Measurements from ENCODE around the gene RUNX1. TPM values are rescaled to one million over a fixed set of nuclear protein-coding genes. Genes with fewer than 3 reads are reported as not detected.

The RUNX1 gene
- total RNA-seq, 1 experiment from 2014 or later = 55.2 TPM

DNA sequence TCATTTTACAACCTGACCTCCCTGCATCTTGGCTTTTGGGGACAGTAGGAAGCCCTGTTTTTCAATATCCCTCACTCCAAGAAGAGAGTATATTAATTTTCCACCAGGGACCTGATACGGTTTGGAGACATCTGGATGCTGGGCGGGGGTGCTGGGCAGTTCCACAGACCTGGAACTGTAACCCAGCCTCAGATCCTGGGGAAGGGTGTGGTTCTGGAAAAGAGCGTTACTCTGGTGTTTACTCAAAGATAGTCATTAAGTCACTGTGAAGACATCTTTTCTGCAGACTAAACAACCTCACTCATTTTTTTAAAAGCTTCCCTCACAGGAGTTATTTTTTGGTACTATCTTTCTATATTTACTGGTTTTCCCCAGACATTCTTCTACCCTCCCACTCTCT, 190.5 kb downstream of the RUNX1 start:
- DNase-seq = no peak
- Histone ChIP-seq H3K79me2 (ENCODE audit: low read length) (peaks cover 93% of the 10 kb centered on the region), H3K9me2 (replicated peaks; ENCODE audit: low read length) (no peaks in the 10 kb centered on the region), H3K27me3 (ENCODE audit: low read length) (no peaks in the 10 kb centered on the region), H3K36me3 (ENCODE audit: low read depth, low read length) (peaks cover 92% of the 10 kb centered on the region), H3K4me3 (ENCODE audit: low read length) (no peak overlapping the region), H4K20me1 (ENCODE audit: low read length) (peaks cover 29% of the 10 kb centered on the region), H3K9me3 (ENCODE audit: low read length) (no peaks in the 10 kb centered on the region), H3F3A (ENCODE audit: low read length, unreplicated experiment) (no peaks in the 10 kb centered on the region), H2AFZ (ENCODE audit: low read length) (no peak overlapping the region), H3K27ac (ENCODE audit: low read length) (no peak overlapping the region), H3K4me1 (ENCODE audit: insufficient read depth, low read length) (peaks cover 7% of the 10 kb centered on the region; the same call in 1 of the 2 replicates), H3K4me2 (ENCODE audit: low read length) (no peak overlapping the region), H3K9ac (ENCODE audit: low read length) (no peak overlapping the region)
- POLR2A ChIA-PET (ENCODE audit: unreplicated experiment) = interaction anchor here (0.6 kb wide), 1 partner anchor 21 kb away, joined by 3 read pairs; no protein-coding TSS in a partner anchor
- ATAC-seq = peak; percentile 83
- CTCF ChIA-PET = interaction anchor here (1.4 kb wide), 1 partner anchor 113 kb away, joined by 7 read pairs; no protein-coding TSS in a partner anchor
- TSS peak; percentile 2 for BruUV-seq (replicated peaks)
- no peak for TF ChIP-seq EZH2phosphoT487 (IDR thresholded peaks at IDR 0.05; ENCODE audit: borderline replicate concordance, low read length)
- TF ChIP-seq EZH2 (IDR thresholded peaks at IDR 0.05; ENCODE audit: low read length, unreplicated experiment) = no peak
- TF ChIP-seq, protein P1, sequence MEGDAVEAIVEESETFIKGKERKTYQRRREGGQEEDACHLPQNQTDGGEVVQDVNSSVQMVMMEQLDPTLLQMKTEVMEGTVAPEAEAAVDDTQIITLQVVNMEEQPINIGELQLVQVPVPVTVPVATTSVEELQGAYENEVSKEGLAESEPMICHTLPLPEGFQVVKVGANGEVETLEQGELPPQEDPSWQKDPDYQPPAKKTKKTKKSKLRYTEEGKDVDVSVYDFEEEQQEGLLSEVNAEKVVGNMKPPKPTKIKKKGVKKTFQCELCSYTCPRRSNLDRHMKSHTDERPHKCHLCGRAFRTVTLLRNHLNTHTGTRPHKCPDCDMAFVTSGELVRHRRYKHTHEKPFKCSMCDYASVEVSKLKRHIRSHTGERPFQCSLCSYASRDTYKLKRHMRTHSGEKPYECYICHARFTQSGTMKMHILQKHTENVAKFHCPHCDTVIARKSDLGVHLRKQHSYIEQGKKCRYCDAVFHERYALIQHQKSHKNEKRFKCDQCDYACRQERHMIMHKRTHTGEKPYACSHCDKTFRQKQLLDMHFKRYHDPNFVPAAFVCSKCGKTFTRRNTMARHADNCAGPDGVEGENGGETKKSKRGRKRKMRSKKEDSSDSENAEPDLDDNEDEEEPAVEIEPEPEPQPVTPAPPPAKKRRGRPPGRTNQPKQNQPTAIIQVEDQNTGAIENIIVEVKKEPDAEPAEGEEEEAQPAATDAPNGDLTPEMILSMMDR (conservative IDR thresholded peaks at IDR 0.05; ENCODE audit: low read depth, low read length) = no peak
- intact Hi-C loops (cut with micrococcal nuclease) = no loop called here

DNA sequence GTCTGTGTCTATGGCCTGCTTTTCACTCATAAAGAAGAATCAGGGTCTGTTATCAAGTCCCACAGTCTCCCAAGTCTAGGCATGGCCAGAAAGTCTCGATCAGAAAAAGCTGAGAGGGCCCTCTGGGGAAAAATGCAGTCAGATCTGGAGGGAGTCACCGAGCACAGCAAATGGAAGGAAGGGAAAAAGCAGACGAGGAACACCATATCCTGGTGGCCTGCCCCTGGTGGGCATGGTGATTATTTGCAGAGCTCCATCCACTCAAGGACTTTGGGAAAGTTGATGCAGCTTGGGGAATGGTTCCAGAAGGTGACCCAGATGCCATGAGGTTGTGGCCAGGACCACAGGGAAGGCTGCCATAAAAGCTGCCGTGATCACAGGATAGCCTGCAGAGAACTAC, 191.2 kb downstream of the RUNX1 start:
- H4K20me1 ChIP-seq (ENCODE audit: low read length) = peaks cover 32% of the 10 kb centered on the region

More for the DNA sequence above, 191.2 kb downstream of the RUNX1 start:
- DNase-seq = no peak
- CTCF ChIA-PET = interaction anchor here (0.6 to 1.4 kb wide), 2 partner anchors 12 to 112 kb away, joined by 5 to 7 read pairs; no protein-coding TSS in a partner anchor
- H2AFZ ChIP-seq (ENCODE audit: low read length) = no peak overlapping the region
- peaks cover 93% of the 10 kb centered on the region for H3K79me2 ChIP-seq (ENCODE audit: low read length)
- intact Hi-C loops (cut with micrococcal nuclease) = no loop called here
- no peaks in the 10 kb centered on the region for H3F3A ChIP-seq (ENCODE audit: low read length, unreplicated experiment)
- no peaks in the 10 kb centered on the region for H3K27me3 ChIP-seq (ENCODE audit: low read length)
- TF ChIP-seq, protein P1 (conservative IDR thresholded peaks at IDR 0.05; ENCODE audit: low read depth, low read length) = peak; percentile 47; the same call in 1 of the 2 replicates
- TF ChIP-seq EZH2 (IDR thresholded peaks at IDR 0.05; ENCODE audit: low read length, unreplicated experiment) = no peak
- H3K9me3 ChIP-seq (ENCODE audit: low read length) = no peaks in the 10 kb centered on the region
- no TSS peak for BruUV-seq (replicated peaks)
- H3K9ac ChIP-seq (ENCODE audit: low read length) = no peak overlapping the region
- no peak overlapping the region for H3K4me2 ChIP-seq (ENCODE audit: low read length)
- POLR2A ChIA-PET (ENCODE audit: unreplicated experiment) = interaction anchor here (0.6 kb wide), 1 partner anchor 176 kb away, joined by 4 read pairs; no protein-coding TSS in a partner anchor
- ATAC-seq = no peak
- no peak overlapping the region for H3K27ac ChIP-seq (ENCODE audit: low read length)
- H3K9me2 ChIP-seq (replicated peaks; ENCODE audit: low read length) = no peaks in the 10 kb centered on the region
- peaks cover 7% of the 10 kb centered on the region; the same call in 1 of the 2 replicates for H3K4me1 ChIP-seq (ENCODE audit: insufficient read depth, low read length)
- no peak overlapping the region for H3K4me3 ChIP-seq (ENCODE audit: low read length)
- peaks cover 95% of the 10 kb centered on the region for H3K36me3 ChIP-seq (ENCODE audit: low read depth, low read length)
